HepG2 (cell line): ENCODE measurements around the gene LGALS1. TPM values are rescaled to one million over a fixed set of nuclear protein-coding genes. Genes with fewer than 3 reads are reported as not detected.

Experiments used
- CC2D1A ChIP-seq: sonication (generic); formaldehyde crosslinking; IDR thresholded peaks from 2 replicates; pipeline ENCODE4 v1.8.1; 2023; ENCODE audit warnings: mild to moderate bottlenecking, missing genetic modification reagents
- CENPT ChIP-seq: sonication (generic); formaldehyde crosslinking; IDR thresholded peaks from 2 replicates; pipeline ENCODE4 v1.8.0; 2022; ENCODE audit warnings: low read depth, mild to moderate bottlenecking, moderate library complexity, missing genetic modification reagents
- EEA1 ChIP-seq: sonication (generic); formaldehyde crosslinking; IDR thresholded peaks from 2 replicates; pipeline ENCODE4 v1.5.1; 2020; ENCODE audit warnings: mild to moderate bottlenecking, missing genetic modification reagents, borderline replicate concordance
- JUNB ChIP-seq: sonication (generic); formaldehyde crosslinking; IDR thresholded peaks from 2 replicates; pipeline ENCODE4 v1.8.0; 2022; ENCODE audit warnings: missing genetic modification reagents, mild to moderate bottlenecking, borderline replicate concordance
- KDM3A ChIP-seq: IDR thresholded peaks from 2 replicates; pipeline ENCODE4 v1.6.1; 2018; ENCODE audit warnings: low read depth, missing compliant biosample characterization
- MEF2D ChIP-seq: sonication (generic); formaldehyde crosslinking; IDR thresholded peaks from 2 replicates; pipeline ENCODE4 v1.5.1; 2020; ENCODE audit warnings: mild to moderate bottlenecking, missing genetic modification reagents
- NAIF1 ChIP-seq: sonication (generic); formaldehyde crosslinking; IDR thresholded peaks from 2 replicates; pipeline ENCODE4 v1.5.0; 2020; ENCODE audit warnings: mild to moderate bottlenecking, missing genetic modification reagents, borderline replicate concordance
- PHF8 ChIP-seq: sonication (generic); formaldehyde crosslinking; IDR thresholded peaks from 2 replicates; pipeline ENCODE4 v1.5.0; 2020; ENCODE audit warnings: missing genetic modification reagents
- PLRG1 ChIP-seq: fragments of 450-650 bp; conservative IDR thresholded peaks from 2 replicates; pipeline ENCODE4 v1.6.1; 2016
- RARG ChIP-seq: sonication (generic); formaldehyde crosslinking; IDR thresholded peaks from 2 replicates; pipeline ENCODE4 v1.4.0; 2020; ENCODE audit warnings: low read depth, mild to moderate bottlenecking, missing genetic modification reagents
- REPIN1 ChIP-seq: sonication (generic); formaldehyde crosslinking; IDR thresholded peaks from 2 replicates; pipeline ENCODE4 v1.8.0; 2022; ENCODE audit warnings: missing genetic modification reagents, low read depth, mild to moderate bottlenecking, borderline replicate concordance
- SMC3 ChIP-seq: IDR thresholded peaks from 2 replicates; pipeline ENCODE4 v1.6.1; 2011; ENCODE audit warnings: low read length, improper control_type of control experiment
- STAG1 ChIP-seq: sonication (generic); formaldehyde crosslinking; IDR thresholded peaks from 2 replicates; pipeline ENCODE4 v1.4.0; 2020; ENCODE audit warnings: missing genetic modification reagents
- ZNF101 ChIP-seq: sonication (generic); formaldehyde crosslinking; IDR thresholded peaks from 2 replicates; pipeline ENCODE4 v1.4.0; 2020; ENCODE audit warnings: mild to moderate bottlenecking, low read depth, missing genetic modification reagents, borderline replicate concordance
- ZNF224 ChIP-seq: sonication (generic); formaldehyde crosslinking; IDR thresholded peaks from 2 replicates; pipeline ENCODE4 v1.5.0; 2020; ENCODE audit warnings: mild to moderate bottlenecking, missing genetic modification reagents
- ZNF335 ChIP-seq: sonication (generic); formaldehyde crosslinking; IDR thresholded peaks from 2 replicates; pipeline ENCODE4 v1.4.0; 2020; ENCODE audit warnings: missing genetic modification reagents
- ZNF546 ChIP-seq: sonication (generic); formaldehyde crosslinking; conservative IDR thresholded peaks from 2 replicates; pipeline ENCODE4 v1.8.1; 2023; ENCODE audit warnings: mild to moderate bottlenecking, missing genetic modification reagents
- ZNF605 ChIP-seq: sonication (generic); formaldehyde crosslinking; IDR thresholded peaks from 2 replicates; pipeline ENCODE4 v1.8.0; 2022; ENCODE audit warnings: mild to moderate bottlenecking, missing genetic modification reagents
- ZNF672 ChIP-seq: sonication (generic); formaldehyde crosslinking; IDR thresholded peaks from 2 replicates; pipeline ENCODE4 v1.8.1; 2022; ENCODE audit warnings: missing genetic modification reagents
- ZNF775 ChIP-seq: sonication (generic); formaldehyde crosslinking; IDR thresholded peaks from 2 replicates; pipeline ENCODE4 v1.4.0; 2020; ENCODE audit warnings: missing genetic modification reagents, mild to moderate bottlenecking, moderate library complexity, borderline replicate concordance
- ZNF850 ChIP-seq: sonication (generic); formaldehyde crosslinking; conservative IDR thresholded peaks from 2 replicates; pipeline ENCODE4 v1.9.0; 2021; ENCODE audit warnings: mild to moderate bottlenecking, missing genetic modification reagents
- polyA plus RNA-seq, 8 experiments: library from polyadenylated mRNA; depleted of rRNA in 3 of 8; stranded (reverse) in 7 of 8; unstranded in 1 of 8; fragments of >200 nt; fragmentation: Illumina TruSeq in 4 of 8; extraction: Trizol in 4 of 8; gene quantifications; 2 replicates each; pipeline versions ENCODE4 v1.2.1 to v1.2.3, GENCODE V29; 2011 to 2016; ENCODE audit warnings: low read depth in 4 of 8, missing spikeins in 1 of 8, mixed read lengths in 1 of 8; ENCODE audit not compliant: insufficient read depth in 1 of 8
- total RNA-seq, 5 experiments: library from RNA; depleted of rRNA; stranded (reverse); fragments of >200 nt; fragmentation: Illumina TruSeq; extraction: Trizol; gene quantifications; 2 replicates each; pipeline ENCODE4 v1.2.3, GENCODE V29; 2016; ENCODE audit warnings: low read depth in 1 of 5
- TF ChIP-seq, protein P1 (sequence below): sonication (generic); formaldehyde crosslinking; IDR thresholded peaks from 2 replicates; pipeline ENCODE4 v1.4.0; 2020; ENCODE audit warnings: mild to moderate bottlenecking, missing genetic modification reagents
- TF ChIP-seq, protein P2 (sequence below): sonication (generic); formaldehyde crosslinking; IDR thresholded peaks from 2 replicates; pipeline ENCODE4 v1.5.0; 2020; ENCODE audit warnings: missing genetic modification reagents
- TF ChIP-seq, protein P3 (sequence below): sonication (generic); formaldehyde crosslinking; conservative IDR thresholded peaks from 2 replicates; pipeline ENCODE4 v1.8.0; 2022; ENCODE audit warnings: missing genetic modification reagents
- TF ChIP-seq, protein P4 (sequence below): sonication (generic); formaldehyde crosslinking; IDR thresholded peaks from 2 replicates; pipeline ENCODE4 v1.5.0; 2020; ENCODE audit warnings: missing genetic modification reagents, mild to moderate bottlenecking, borderline replicate concordance

The LGALS1 gene
- total and polyA plus RNA-seq, 2 of the 13 experiments (the other 11 are each of a cell fraction or from before 2014, with no cell fraction given), result 103 to 858 TPM

DNA sequence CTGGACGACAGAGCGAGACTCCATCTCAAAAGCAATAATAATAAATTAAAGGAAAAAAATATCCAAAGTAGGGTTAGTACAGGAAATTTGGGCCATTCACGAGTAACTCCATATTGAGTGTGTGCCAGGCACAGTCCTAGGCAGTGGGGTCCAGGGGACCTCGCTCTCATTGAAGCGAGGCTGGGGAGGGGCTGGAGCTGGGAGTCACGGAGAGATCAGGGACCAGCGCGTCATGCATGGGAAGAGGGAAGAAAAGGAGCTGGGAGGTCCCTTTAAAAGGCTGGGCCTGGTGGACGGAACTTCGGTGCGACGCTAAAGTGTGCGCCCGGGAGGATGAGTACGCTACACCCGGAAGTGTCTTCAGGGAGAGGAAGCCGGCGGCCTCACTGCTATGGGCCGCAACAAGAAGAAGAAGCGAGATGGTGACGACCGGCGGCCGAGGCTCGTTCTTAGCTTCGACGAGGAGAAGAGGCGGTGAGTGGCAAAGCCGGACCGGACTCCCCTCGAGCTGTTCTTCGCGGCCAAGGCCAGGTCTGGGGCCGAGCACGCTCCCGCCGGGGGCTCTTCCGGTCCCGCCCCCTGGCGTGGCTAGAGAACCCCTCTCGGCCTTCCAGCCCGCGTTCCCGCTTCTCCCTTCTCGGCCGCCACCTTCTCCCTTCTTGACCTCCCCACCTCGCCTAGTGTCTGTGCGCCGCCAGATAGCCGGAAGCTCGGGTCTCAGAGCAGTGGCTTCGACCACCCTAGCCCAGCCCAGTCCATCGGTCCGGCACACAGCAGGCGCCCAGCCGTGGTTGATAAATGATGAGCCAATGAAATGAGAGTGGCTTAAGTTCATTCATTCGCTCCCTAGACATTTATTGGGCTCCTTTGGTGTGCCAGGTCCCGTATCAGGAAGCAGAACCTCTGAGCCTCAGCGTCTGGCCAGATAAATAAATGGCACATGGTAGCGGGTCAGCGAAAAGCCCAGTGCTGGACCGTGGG is 10.9 kb downstream of the LGALS1 start, which contains the start of gene NOL12 (continued):
- TF ChIP-seq, protein P1, sequence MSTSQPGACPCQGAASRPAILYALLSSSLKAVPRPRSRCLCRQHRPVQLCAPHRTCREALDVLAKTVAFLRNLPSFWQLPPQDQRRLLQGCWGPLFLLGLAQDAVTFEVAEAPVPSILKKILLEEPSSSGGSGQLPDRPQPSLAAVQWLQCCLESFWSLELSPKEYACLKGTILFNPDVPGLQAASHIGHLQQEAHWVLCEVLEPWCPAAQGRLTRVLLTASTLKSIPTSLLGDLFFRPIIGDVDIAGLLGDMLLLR, result no peak
- TF ChIP-seq ZNF850 (no peak), ZNF546 (no peak), PHF8 (CRISPR knock-in tag) (peak; percentile 94), ZNF672 (CRISPR knock-in tag) (no peak), NAIF1 (CRISPR knock-in tag) (peak; percentile 30; the same call in 1 of the 2 replicates), CC2D1A (CRISPR knock-in tag) (peak; percentile 47; the same call in 1 of the 2 replicates), ZNF605 (CRISPR knock-in tag) (peak; percentile 66; the same call in 1 of the 2 replicates), PLRG1 (no peak), CENPT (CRISPR knock-in tag) (no peak), ZNF101 (CRISPR knock-in tag) (no peak), RARG (CRISPR knock-in tag) (no peak), JUNB (CRISPR knock-in tag) (no peak), ZNF224 (peak; percentile 38; the same call in 1 of the 2 replicates), MEF2D (peak; percentile 47; the same call in 1 of the 2 replicates), STAG1 (no peak), ZNF335 (CRISPR knock-in tag) (peak; percentile 66; the same call in 1 of the 2 replicates), KDM3A (CRISPR knock-in tag) (peak; percentile 83; the same call in 1 of the 2 replicates), EEA1 (CRISPR knock-in tag) (no peak), ZNF775 (peak; percentile 99), SMC3 (no peak), REPIN1 (CRISPR knock-in tag) (peak; percentile 69)
- TF ChIP-seq, protein P2, sequence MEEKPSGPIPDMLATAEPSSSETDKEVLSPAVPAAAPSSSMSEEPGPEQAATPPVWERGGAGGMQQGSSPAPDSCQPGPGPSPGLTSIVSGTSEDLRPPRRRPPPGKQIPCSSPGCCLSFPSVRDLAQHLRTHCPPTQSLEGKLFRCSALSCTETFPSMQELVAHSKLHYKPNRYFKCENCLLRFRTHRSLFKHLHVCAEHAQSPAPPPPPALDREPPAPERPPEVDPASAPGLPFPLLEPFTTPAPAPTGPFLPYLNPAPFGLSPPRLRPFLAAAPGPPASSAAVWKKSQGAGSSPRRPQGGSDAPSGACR (CRISPR knock-in tag), result peak; percentile 70; the same call in 1 of the 2 replicates
- TF ChIP-seq, protein P3, sequence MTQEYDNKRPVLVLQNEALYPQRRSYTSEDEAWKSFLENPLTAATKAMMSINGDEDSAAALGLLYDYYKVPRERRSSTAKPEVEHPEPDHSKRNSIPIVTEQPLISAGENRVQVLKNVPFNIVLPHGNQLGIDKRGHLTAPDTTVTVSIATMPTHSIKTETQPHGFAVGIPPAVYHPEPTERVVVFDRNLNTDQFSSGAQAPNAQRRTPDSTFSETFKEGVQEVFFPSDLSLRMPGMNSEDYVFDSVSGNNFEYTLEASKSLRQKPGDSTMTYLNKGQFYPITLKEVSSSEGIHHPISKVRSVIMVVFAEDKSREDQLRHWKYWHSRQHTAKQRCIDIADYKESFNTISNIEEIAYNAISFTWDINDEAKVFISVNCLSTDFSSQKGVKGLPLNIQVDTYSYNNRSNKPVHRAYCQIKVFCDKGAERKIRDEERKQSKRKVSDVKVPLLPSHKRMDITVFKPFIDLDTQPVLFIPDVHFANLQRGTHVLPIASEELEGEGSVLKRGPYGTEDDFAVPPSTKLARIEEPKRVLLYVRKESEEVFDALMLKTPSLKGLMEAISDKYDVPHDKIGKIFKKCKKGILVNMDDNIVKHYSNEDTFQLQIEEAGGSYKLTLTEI (CRISPR knock-in tag), result no peak
- TF ChIP-seq, protein P4, sequence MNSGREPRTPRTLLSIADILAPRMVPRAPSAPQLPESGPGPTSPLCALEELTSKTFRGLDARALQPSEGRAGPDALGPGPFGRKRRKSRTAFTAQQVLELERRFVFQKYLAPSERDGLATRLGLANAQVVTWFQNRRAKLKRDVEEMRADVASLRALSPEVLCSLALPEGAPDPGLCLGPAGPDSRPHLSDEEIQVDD (CRISPR knock-in tag), result no peak
